ENCODE data around the gene SPDYE6.
A peak's percentile ranks its signal among the peaks of the same experiment; 100 is the strongest.
"Not testable (repeated sequence)": the region's sequence is repeated elsewhere in the genome, so short reads cannot be mapped to it uniquely, and the experiment has no call there.

The SPDYE6 gene, protein sequence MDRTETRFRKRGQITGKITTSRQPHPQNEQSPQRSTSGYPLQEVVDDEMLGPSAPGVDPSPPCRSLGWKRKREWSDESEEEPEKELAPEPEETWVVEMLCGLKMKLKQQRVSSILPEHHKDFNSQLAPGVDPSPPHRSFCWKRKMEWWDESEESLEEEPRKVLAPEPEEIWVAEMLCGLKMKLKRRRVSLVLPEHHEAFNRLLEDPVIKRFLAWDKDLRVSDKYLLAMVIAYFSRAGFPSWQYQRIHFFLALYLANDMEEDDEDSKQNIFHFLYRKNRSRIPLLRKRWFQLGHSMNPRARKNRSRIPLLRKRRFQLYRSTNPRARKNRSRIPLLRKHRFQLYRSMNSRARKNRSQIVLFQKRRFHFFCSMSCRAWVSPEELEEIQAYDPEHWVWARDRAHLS

DNA sequence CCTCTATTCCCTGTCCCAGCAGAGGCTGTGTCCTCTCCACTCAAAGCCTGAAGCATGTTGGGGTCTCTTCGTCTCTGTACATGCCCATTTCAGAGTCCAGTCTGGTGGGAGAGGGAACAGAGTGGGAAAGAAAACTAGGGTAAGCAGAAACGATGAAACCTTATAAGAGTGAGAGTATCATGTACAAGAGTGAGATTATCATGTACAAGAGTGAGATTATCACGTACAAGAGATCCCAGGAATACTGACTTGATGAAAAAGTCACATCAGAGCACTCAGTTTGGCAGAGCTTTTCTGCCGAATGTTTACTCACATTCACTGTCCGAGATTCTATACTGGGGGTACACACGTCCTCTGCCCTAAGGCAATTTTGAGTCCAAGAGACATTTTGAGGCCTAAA lies at the start of gene SPDYE6:
Gene SPDYE6 (minus strand): TSS at position 101 of the 400 bp plus-strand sequence. CDS start 421 bp downstream, outside the sequence.
- DNase-seq = not testable (repeated sequence)

DNA sequence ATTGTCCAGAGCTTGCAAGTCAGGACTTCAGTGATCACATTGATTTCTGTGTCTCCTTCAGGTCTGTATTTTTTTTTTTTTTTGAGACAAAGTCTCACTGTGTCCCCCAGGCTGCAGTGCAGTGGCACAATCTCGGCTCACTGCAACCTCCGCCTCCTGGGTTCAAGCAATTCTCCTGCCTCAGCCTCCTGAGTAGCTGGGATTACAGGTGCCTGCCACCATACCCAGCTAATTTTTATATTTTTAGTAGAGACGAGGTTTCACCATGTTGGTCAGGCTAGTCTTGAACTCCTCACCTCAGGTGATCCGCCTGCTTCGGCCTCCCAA lies 48.6 kb upstream of the SPDYE6 start:
- not testable (repeated sequence) for DNase-seq

DNA sequence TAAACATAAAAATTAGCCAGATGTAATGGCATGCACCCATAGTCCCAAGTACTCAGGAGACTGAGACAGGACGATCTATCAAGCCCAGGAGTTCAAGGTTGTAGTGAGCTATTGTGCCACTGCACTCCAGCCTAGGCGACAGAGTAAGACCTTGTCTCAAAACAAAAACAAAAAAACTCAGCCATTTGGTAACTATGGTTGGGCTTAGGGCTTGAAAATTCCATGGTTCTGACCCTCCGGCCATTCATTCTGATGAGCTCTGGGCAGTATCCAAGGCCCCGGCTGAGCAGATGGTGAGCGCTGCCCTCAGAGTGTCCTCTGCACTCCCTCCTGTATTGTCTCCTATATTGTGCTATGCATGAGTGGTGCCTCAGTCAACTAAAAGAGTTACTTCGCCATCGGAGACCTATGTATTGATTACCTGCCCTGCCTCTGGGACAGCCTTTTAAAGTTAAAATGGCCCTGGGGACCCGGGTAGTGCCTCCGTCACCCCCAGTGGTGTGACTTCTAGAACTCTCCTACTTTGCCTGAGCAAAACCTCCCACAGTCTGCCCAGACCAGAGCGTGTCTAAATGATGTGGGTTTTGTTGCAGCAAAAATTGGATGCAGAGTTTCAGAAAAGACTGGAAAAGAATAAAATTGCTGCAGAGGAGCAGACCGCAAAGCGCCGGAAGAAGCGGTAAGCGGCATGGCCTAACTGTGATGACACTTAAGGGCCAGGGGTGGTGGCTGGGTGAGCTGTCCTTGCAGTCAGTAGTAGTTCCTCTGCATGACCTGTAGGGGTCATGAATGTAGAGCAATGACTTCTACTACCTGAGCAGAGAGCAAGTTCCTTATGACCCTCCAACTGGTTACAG lies 48.0 kb upstream of the SPDYE6 start:
- peak; percentile 11 for DNase-seq

DNA sequence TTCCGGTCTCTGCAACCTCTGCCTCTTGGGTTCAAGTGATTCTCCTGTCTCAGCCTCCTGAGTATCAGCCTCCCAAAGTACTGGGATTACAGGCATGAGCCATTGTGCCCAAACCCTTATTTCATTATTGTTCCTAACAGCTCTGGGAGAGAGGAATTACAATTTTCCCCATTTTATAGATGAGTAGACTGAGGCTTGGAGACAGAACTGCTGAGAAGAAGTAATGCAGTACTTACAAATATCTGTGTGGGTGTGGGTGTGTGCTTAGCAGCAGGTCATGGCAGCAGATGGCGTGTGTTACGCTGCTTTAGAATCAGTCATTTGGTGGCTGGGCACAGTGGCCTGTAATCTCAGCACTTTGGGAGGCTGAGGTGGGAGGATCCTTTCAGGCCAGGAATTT lies 47.3 kb upstream of the SPDYE6 start:
- no peak for DNase-seq

DNA sequence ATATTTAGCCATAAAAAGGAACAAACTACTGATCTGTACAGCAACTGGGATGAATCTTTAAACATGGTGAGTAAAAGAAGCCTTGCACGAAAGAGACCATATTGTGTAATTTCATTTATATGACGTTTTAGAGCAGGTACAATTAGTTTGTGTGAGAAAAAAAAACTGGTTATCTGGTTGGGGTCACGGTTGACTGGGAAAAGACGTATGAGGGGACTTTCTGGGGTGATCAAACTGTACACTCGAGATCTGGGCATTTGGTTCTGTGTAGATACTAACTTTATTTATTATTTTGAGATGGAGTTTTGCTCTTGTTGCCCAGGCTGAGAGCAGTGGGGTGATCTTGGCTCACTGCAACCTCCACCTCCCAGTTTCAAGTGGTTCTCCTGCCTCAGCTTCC lies 44.1 kb upstream of the SPDYE6 start:
- DNase-seq = no peak

DNA sequence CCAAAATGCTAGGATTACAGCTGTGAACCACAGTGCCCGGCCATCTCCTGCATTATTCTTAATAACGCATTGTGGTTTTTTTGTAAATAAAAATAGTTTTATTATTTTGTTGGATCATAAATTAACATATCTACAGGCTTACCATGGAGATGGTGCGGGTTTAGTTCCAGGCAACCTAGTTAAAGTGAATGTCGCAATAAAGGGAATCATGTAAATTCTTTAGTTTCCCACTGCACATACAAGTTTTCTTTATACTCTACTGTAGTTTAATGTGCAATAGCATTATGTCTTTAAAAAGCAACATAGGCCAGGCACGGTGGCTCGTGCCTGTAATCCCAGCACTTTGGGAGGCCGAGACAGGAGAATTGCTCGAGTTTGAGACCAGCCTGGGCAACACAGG lies 42.3 kb upstream of the SPDYE6 start:
- DNase-seq = no peak

DNA sequence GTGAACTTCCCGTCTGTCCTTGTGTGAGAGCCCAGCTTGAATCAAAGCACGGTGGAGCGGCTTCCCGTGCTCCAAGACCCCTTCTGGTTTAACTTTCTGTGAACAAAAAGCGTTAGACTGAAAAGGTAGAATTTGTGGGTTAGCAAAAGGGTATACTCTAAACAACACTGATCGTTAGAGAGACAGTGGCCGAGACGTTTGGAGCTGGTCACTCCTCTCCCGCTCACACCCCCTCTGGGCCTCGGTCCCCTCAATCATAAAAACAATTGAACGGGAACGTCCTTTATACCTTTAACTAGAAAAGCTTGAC lies 40.4 kb upstream of the SPDYE6 start:
- no peak for DNase-seq

DNA sequence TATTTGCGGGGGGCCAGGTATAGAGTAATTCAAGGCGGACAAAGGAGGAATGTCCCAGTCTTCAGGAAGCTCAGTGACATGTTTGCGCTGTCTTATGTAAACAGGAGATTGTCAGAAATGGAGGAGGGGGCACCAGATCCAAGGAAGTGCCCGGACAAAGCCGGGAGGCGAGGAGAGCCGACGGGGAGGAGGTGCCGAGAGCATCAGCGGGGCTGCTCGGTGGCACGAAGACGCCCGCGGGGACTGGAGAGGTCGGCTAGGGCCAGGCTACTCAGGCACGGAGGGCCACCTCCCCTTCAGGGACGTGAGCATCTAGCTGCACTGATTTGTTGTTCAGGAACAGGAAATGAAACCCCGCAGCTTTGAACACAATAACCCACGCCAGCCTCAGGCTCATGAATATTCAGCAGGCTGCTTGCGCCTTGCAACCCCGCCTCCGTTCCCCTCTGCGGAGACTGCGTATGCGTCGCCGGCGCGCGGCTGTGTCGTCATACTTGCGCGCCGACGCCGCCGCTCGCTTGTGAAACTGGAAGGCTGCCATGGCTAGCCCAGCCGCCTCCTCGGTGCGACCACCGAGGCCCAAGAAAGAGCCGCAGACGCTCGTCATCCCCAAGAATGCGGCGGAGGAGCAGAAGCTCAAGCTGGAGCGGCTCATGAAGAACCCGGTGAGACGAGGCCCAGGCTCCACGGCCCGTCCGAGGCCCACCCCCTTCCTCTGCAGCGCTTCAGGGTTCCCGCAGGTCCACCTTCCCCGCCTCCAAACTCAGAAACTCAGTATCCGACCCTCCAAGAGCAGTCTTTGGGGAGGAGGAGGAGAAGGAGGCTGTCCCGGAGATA lies 39.8 kb upstream of the SPDYE6 start, which contains the start of gene PRKRIP1:
Gene PRKRIP1 (plus strand): TSS at position 491 of the 837 bp plus-strand sequence. CDS start 49 bp downstream, at position 540.
- DNase-seq = peak; percentile 81

DNA sequence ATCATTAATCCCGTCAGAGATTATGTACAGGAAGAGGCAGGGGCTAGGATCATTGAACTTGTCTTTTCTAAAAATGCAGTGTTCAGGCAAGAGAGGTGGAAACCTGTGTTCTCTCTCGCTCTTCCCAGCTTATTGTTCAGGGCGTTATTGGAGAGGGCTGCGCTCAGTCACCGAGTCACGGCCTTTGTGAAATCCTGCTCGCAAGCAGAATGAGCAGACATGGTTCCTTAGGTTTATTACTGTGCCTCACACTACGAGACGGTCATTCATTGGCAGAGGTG lies 39.3 kb upstream of the SPDYE6 start:
- DNase-seq = no peak

DNA sequence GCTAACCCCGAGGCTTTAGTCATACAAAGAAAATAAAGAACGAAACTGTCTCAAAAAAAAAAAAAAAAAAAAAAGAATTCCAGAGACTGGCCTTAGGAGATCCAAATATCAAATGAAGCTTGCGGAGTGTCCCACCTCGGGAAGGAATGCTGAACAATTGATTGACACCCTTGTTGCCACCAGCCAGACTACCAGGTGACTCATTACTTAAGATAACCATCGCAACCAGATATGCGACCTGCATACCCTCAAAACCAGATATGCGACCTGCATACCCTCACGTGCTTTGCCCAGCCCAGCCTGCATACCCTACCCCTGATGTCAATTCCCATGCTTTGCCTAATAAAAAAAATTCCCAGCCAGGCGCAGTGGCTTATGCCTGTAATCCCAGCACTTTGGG lies 37.2 kb upstream of the SPDYE6 start:
- no peak for DNase-seq

DNA sequence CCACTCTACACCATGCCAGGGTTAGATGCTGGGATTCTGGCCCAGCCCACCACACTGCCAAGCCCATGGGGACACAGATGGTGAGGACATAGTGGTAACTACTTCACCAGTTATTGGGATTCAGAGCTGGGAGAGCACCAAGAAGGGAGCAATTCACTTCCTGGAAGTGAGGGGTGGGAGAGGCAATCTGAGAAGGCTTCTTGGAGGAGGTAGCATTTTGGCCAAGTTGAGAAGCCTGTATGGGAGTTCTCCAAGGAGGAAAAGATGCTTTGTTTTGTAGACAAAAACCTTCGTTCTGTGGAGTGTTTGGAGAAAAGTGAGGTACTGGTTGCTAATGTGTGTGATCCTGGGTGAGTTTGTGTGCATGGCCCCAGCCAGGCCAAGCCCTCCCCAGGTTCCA lies 36.1 kb upstream of the SPDYE6 start:
- DNase-seq = no peak

DNA sequence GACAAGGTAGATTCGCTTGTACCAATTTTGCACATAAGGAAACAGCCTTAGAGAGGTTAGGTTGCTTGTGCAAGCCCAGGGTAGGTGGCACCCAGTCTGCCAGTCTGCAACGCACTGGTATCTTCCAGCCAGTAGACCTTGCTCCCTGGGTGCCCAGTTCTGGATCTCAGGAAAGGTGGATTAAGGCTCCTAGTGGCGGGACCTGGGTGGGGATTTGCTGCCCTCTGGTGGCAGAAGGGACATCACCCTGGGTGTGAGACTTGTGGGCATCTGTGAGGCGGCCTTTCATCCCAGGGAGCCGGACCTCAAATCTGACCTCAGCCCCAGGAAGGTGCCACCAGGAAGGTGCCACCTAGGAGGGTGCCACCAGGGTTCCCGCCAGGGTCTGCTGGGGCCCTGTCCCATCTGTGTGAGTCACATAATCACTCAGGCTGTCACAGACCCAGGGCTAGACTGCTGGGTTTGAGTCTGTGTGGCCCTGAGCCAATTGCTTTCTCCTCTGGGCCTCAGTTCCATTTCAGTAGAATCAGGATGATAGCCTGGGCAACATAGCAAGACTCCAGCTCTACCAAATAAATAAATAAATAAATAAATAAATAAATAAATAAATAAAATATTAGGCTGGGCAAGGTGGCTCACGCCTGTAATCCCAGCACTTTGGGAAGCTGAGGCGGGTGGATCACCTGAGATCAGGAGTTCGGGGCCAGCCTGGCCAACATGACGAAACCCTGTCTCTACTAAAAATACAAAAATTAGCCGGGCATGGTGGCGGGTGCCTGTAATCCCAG lies 34.6 kb upstream of the SPDYE6 start:
- DNase-seq = peak; percentile 46

DNA sequence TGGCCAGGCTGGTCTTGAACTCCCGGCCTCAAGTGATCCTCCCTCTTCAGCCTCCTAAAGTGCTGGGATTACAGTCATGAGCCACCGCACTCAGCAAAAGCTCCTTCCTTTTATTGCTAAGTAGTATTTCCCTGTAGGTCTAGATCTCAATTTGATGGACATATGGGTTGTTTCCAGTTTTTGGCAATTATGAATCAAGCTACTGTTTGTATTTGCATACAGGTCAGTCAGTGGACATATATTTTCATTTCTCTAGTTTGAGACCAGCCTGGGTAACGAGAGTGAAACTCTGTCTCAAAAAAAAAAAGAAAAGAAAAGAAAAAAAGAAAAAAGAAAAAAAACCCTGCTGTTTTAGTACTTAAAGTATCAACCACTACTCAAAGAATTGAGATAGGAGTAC lies 33.6 kb upstream of the SPDYE6 start:
- no peak for DNase-seq

DNA sequence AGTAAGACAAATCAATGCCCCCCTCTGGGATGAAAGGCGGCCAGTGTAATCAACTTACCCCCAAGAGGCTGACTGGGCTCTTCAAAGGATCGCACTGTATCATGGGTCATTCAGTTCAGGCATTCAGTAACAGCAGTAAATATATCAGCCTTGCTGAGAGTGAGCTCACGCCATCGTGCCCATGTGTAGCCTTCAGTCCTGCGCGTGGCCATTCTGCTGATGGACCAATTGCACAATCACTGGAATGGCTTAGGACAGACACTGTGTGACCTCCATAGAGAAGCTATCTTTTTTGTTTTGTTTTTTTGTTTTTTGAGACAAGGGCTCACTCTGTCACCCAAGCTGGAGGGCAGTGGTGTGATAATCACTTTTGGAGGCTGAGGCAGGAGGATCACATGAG lies 30.8 kb upstream of the SPDYE6 start:
- DNase-seq = no peak

DNA sequence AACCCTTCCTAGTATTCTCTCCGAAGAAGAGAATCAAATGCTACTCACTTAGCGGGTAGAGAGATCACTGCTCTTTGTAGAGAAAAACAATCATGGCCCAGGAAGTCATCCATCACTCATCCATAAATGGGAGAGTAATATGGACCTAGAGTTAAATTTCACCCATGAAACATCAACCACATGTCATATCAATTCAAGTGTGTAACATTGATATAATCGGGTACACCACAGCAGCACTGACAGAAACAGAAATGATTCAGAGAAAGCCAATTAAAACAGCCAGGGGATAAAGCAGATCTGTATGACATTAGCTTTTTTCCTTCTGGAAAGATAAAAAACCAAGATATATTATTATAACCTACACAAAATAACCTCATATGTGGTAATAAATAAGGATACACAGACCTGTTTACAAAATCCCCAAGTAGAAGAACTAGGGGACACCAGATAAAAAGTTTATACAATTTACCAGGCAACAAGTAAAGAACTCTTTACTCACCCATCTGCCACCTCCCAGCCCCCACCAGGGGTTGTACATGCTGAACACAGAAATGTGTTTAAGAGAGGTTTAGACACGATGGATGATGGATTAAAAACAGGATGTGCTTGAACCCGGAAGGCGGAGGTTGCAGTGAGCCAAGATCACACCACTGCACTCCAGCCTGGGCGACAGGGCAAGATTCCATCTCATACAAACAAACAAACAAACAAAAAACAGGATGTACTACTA lies 25.6 kb upstream of the SPDYE6 start:
- not testable (repeated sequence) for DNase-seq

DNA sequence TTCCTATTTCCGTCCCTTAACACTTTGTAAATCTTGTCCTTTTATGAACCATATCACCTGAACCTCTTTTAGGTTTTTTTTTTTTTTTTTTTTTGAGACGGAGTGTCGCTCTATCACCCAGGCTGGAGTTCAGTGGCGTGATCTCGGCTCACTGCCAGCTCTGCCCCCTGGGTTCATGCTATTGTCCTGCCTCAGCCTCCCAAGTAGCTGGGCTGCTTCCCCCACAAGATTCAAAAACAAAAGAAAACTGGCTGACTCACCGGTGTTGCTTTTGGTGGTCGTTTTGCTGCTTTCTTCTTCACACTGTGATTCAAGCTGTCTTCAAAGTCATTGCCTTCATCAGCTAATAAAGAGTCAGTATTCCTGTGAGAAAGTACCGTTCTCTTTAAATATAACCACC lies 24.6 kb upstream of the SPDYE6 start:
- DNase-seq = not testable (repeated sequence)

DNA sequence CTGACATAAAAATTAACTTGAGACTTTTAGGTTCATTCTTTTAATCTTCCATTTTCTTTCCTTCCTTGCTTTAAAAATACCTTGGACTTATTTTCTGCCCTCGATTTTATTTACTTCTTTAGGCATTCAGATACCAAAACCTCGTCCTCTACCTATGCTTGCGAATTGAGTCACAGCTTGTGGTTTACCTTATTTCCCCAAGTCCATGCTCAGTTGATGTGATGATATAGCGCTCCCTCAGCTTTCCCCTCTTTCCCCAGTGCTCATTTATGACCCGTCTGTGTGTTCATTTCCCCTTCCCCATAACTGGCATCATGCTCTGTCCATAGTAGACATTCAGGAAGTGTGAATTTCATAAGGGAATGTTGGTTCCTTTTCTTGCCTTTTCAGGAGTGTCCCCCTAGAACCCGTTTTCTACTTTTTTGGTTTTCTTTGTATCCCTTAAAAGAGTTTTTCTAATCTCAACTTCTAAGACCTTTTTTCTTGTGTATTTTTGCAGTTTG lies 20.8 kb upstream of the SPDYE6 start:
- DNase-seq = no peak

DNA sequence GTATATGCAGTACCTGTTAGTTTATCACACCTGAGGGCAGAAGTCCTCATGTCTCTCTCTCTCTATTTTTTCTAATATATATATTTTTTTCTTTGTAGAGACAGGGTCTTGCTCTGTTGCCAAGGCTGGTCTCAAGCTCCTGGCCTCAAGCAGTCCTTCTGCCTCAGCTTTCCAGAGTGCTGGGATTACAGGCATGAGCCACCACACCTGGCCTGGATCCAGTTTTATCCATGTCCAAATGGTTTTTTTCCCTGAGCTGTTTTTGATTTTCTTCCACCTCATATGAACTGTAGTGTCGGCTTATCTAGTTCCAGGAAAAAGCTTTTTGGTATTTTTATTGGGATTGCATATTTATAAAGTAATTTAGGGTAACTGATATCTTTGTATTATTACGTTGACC lies 16.6 kb upstream of the SPDYE6 start:
- not testable (repeated sequence) for DNase-seq

DNA sequence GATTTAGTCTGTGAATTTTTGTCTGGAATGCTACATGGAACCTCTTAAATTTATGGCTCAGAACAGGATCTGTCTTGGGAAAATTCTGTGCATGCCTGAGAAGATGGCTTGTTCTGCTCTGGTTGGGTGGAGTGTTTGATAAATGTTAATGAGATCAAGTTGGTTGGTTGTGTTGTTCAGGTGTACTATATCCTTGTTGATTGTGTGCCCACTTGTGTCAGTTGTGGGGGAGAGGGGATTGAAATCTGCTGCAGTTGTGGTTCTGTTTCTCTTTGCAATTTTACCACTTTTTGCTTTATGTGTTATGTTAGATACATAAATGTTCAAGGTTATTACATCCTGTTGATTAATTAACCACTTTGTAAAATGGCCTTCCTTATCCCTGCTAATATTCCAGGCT lies 13.8 kb upstream of the SPDYE6 start:
- DNase-seq = not testable (repeated sequence)

DNA sequence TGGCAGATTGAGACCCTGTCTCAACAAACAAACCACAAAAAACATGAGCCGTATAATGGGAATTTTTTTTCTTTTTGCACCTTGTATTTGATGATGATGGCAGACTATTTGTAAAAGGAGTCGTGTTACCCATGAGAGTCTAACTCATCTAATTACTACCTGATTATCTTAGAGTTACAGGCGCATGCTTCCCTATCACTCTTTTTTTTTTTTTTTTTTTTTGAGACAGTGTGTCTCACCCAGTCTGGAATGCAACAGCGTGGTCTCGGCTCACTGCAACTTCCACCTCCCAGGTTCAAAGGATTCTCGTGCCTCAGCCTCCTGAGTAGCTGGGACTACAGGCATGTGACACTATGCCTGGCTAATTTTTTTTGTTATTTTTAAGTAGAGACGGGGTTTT lies 9.1 kb upstream of the SPDYE6 start:
- not testable (repeated sequence) for DNase-seq

DNA sequence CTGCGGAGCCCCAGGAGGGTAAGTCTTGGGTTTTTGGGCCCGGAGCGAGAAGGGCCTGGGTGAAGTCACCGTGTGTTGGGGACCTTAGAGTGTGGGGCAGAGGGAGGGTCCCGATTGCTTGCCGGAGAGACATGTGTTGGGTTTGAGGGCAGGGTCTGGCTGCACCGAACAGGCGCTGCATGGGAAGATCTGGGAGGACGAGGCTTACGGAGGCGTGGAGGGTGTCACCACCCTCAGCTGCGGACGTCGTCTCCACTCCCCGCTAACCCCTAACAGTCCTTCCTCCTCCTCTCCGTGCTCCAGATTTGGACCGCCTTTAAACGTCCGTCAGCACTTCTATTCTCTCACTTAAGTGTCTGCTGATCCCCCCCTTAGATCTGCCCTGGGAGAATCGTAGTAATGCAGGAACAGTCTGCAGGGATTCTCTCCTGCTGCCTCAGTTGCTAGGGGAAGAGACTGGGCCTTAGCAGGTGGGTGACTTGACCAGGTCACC lies 8.2 kb upstream of the SPDYE6 start:
- DNase-seq = not testable (repeated sequence)

Measured in SHP77 treated with DMSO at 0.1 percent for 48 hours (cell line).